Type B pancreatic cell (in vitro differentiated cells): ENCODE data around the gene RINL. TPM values are rescaled to one million over a fixed set of nuclear protein-coding genes. Genes with fewer than 3 reads are reported as not detected.
"Not testable (repeated sequence)": the region's sequence is repeated elsewhere in the genome, so short reads cannot be mapped to it uniquely, and the experiment has no call there.

Source experiments
- DNase-seq: peaks from one replicate; pipeline ENCODE4 v3.0.0; 2021; ENCODE audit warnings: mixed read lengths; ENCODE audit not compliant: unreplicated experiment; ENCODE audit errors: extremely low spot score
- H3K27ac Mint-ChIP-seq: 2 replicates; pipeline ENCODE4 v1.8.0; 2021; ENCODE audit warnings: mild to moderate bottlenecking, mixed read lengths
- H3K27me3 Mint-ChIP-seq: 2 replicates; pipeline ENCODE4 v1.8.0; 2021; ENCODE audit warnings: mixed read lengths
- H3K36me3 Mint-ChIP-seq: 2 replicates; pipeline ENCODE4 v1.8.0; 2021; ENCODE audit warnings: mixed read lengths
- H3K4me1 Mint-ChIP-seq: one replicate; pipeline ENCODE4 v1.8.0; 2021; ENCODE audit warnings: mixed read lengths; ENCODE audit not compliant: unreplicated experiment
- H3K4me3 Mint-ChIP-seq: 2 replicates; pipeline ENCODE4 v1.8.0; 2021; ENCODE audit warnings: mild to moderate bottlenecking, mixed read lengths
- H3K9me3 Mint-ChIP-seq: 2 replicates; pipeline ENCODE4 v1.8.0; 2021; ENCODE audit warnings: mixed read lengths
- CTCF ChIP-seq: fragments of 200-600 bp; sonication (generic); conservative IDR thresholded peaks from 2 replicates; pipeline ENCODE4 v1.5.0; 2021; ENCODE audit warnings: antibody characterized with exemption, mild to moderate bottlenecking
- total RNA-seq: library from RNA; stranded (reverse); gene quantifications from 2 replicates; pipeline ENCODE4 v1.2.1, GENCODE V29; 2021; ENCODE audit warnings: low replicate concordance

RINL gene
- total RNA-seq, 1 donor from 2014 or later = 3.4 TPM

GRCh38 chr19:38888876-38889275, 10.8 kb upstream of the RINL start:
- Mint-ChIP-seq H3K4me3 (no peak overlapping the region), H3K27ac (no peak overlapping the region), H3K36me3 (no peaks in the 10 kb centered on the region), H3K4me1 (no peaks in the 10 kb centered on the region), H3K27me3 (no peaks in the 10 kb centered on the region), H3K9me3 (no peaks in the 10 kb centered on the region)
- DNase-seq = no peak
- TF ChIP-seq CTCF = no peak

- not testable (repeated sequence) for DNase-seq, H3K4me3 Mint-ChIP-seq, H3K9me3 Mint-ChIP-seq, H3K27me3 Mint-ChIP-seq, H3K36me3 Mint-ChIP-seq, H3K4me1 Mint-ChIP-seq, H3K27ac Mint-ChIP-seq
These were observed 6.6 kb upstream of the RINL start for GRCh38 chr19:38884691-38885090.

- Mint-ChIP-seq H3K36me3 (no peaks in the 10 kb centered on the region), H3K9me3 (no peaks in the 10 kb centered on the region), H3K27me3 (no peaks in the 10 kb centered on the region), H3K4me3 (no peak overlapping the region), H3K27ac (no peak overlapping the region), H3K4me1 (no peaks in the 10 kb centered on the region)
- TF ChIP-seq CTCF = no peak
- DNase-seq = no peak
These were observed 5.2 kb upstream of the RINL start for GRCh38 chr19:38883286-38883685.

- Mint-ChIP-seq H3K9me3 (no peaks in the 10 kb centered on the region), H3K27ac (no peak overlapping the region), H3K4me1 (peaks cover 4% of the 10 kb centered on the region), H3K36me3 (no peaks in the 10 kb centered on the region), H3K4me3 (no peak overlapping the region), H3K27me3 (no peaks in the 10 kb centered on the region)
- no peak for DNase-seq
- TF ChIP-seq CTCF = no peak
These were observed 3.0 kb upstream of the RINL start for GRCh38 chr19:38880882-38881609.

- no peak for TF ChIP-seq CTCF
- Mint-ChIP-seq H3K27ac (no peak overlapping the region), H3K4me3 (no peak overlapping the region), H3K36me3 (no peaks in the 10 kb centered on the region), H3K9me3 (no peaks in the 10 kb centered on the region), H3K4me1 (peaks cover 4% of the 10 kb centered on the region), H3K27me3 (no peaks in the 10 kb centered on the region)
- DNase-seq = no peak
These were observed 2.2 kb upstream of the RINL start for GRCh38 chr19:38880076-38880881.

- H3K4me3 Mint-ChIP-seq = no peak overlapping the region
- no peaks in the 10 kb centered on the region for H3K36me3 Mint-ChIP-seq
- no peak for TF ChIP-seq CTCF
- no peak overlapping the region for H3K27ac Mint-ChIP-seq
- H3K4me1 Mint-ChIP-seq = peaks cover 4% of the 10 kb centered on the region
- no peak for DNase-seq
- no peaks in the 10 kb centered on the region for H3K27me3 Mint-ChIP-seq
- H3K9me3 Mint-ChIP-seq = no peaks in the 10 kb centered on the region
These were observed 1.3 kb upstream of the RINL start for GRCh38 chr19:38879400-38879751.
